Panc1 (cell line): Measurements from ENCODE around the gene KANSL1L. TPM values are rescaled to one million over a fixed set of nuclear protein-coding genes. Genes with fewer than 3 reads are reported as not detected.

ENCODE experiments used
- ATAC-seq: fragments of 200-7000 bp; cut with Tn5 transposase; 2 replicates; pipeline ENCODE4 v1.9.1; 2020; ENCODE audit warnings: mild to moderate bottlenecking, moderate library complexity
- BruUV-seq: library from RNA; stranded (reverse); fragments of 400-500 nt; replicated peaks from 2 replicates; lab custom pipeline; 2021; lab: Mats Ljungman, UMichigan
- CTCF ChIA-PET: fragments of 300-600 bp; sonication (Branson Sonifier 250); formaldehyde crosslinking; loops from one replicate; lab custom pipeline; 2022; ENCODE audit warnings: antibody characterized with exemption; lab: Charles Lee
- POLR2A ChIA-PET: fragments of 300-600 bp; sonication (Branson Sonifier 250); formaldehyde crosslinking; loops from one replicate; lab custom pipeline; 2022; ENCODE audit warnings: antibody characterized with exemption; lab: Charles Lee
- DNase-seq: peaks from one replicate; pipeline ENCODE4 v3.0.0-alpha.2; 2010; ENCODE audit warnings: low read depth, low spot score
- H3K27ac ChIP-seq: 2 replicates; pipeline ENCODE4 v1.5.1; 2011; ENCODE audit warnings: mild to moderate bottlenecking, low read length, inconsistent platforms
- H3K27me3 ChIP-seq: fragments of 200-500 bp; sonication (Bioruptor generic); 2 replicates; pipeline ENCODE4 v1.6.0; 2014; ENCODE audit warnings: low read length, inconsistent platforms; ENCODE audit not compliant: control insufficient read depth, insufficient read depth
- H3K36me3 ChIP-seq: fragments of 200-500 bp; sonication (Bioruptor generic); 2 replicates; pipeline ENCODE4 v1.5.1; 2014; ENCODE audit warnings: inconsistent platforms, mild to moderate bottlenecking, low read length, moderate library complexity; ENCODE audit not compliant: control insufficient read depth, insufficient read depth
- H3K4me1 ChIP-seq: 2 replicates; pipeline ENCODE4 v1.5.1; 2011; ENCODE audit warnings: inconsistent platforms, mild to moderate bottlenecking, low read length, moderate library complexity; ENCODE audit not compliant: control insufficient read depth, insufficient read depth
- H3K4me3 ChIP-seq, 2 experiments: 2 replicates each; pipeline ENCODE4 v1.5.1; 2011 to 2012; ENCODE audit warnings: low read depth in 2 of 2, low read length in 2 of 2, mild to moderate bottlenecking in 2 of 2, inconsistent platforms in 1 of 2, moderate library complexity in 1 of 2
- H3K9me3 ChIP-seq: fragments of 200-500 bp; sonication (Bioruptor generic); 2 replicates; pipeline ENCODE4 v1.5.1; 2014; ENCODE audit warnings: low read depth, mild to moderate bottlenecking, inconsistent platforms, low read length, moderate library complexity; ENCODE audit not compliant: control insufficient read depth, insufficient read depth
- CTCF ChIP-seq: fragments of 450-650 bp; IDR thresholded peaks from 2 replicates; pipeline ENCODE4 v1.5.1; 2017; ENCODE audit warnings: mild to moderate bottlenecking
- POLR2AphosphoS5 ChIP-seq: IDR thresholded peaks from 2 replicates; pipeline ENCODE4 v1.6.1; 2012; ENCODE audit warnings: mild to moderate bottlenecking, low read depth, low read length, moderate library complexity
- SIN3A ChIP-seq: IDR thresholded peaks from 2 replicates; pipeline ENCODE4 v1.6.1; 2012; ENCODE audit warnings: low read depth, mild to moderate bottlenecking, low read length, moderate library complexity, borderline replicate concordance; ENCODE audit not compliant: insufficient read depth
- TCF7L2 ChIP-seq: IDR thresholded peaks from 2 replicates; pipeline ENCODE4 v1.6.1; 2011; ENCODE audit warnings: mild to moderate bottlenecking, low read depth, low read length, inconsistent platforms
- in situ Hi-C: cut with HindIII; loops from 2 replicates; pipeline ENCODE4 v1.10.0; 2016; ENCODE audit warnings: low sequenced_read_pairs, low pct_unique_long_range_greater_than_20kb
- intact Hi-C: fragments of 100-400 bp; cut with micrococcal nuclease; formaldehyde crosslinking; loops from one replicate; pipeline ENCODE4 v1.10.0; 2022; ENCODE audit not compliant: unreplicated experiment
- total RNA-seq: library from RNA; stranded (reverse); gene quantifications from one replicate; pipeline ENCODE4 v1.2.1, GENCODE V29; 2021; ENCODE audit not compliant: unreplicated experiment
- TF ChIP-seq, protein P1 (sequence below), 2 experiments: IDR thresholded peaks; 2 replicates each; pipeline ENCODE4 v1.6.1; 2011 to 2012; ENCODE audit warnings: low read depth in 2 of 2, control low read depth in 1 of 2, low read length in 1 of 2, mild to moderate bottlenecking in 1 of 2, moderate library complexity in 1 of 2; ENCODE audit not compliant: insufficient read depth in 1 of 2

The KANSL1L gene
- total RNA-seq, 1 experiment from 2014 or later: 10.5 TPM

GRCh38 chr2:209988010-209988409 lies 183.2 kb downstream of the KANSL1L start:
- intact Hi-C loops: no loop called here
- DNase-seq (no peak), ATAC-seq (no peak)
- H3K4me1 ChIP-seq: no peaks in the 10 kb centered on the region
- no peak overlapping the region for H3K4me3 ChIP-seq
- peaks cover 6% of the 10 kb centered on the region; the same call in 1 of the 2 replicates for H3K27me3 ChIP-seq
- no peak overlapping the region for H3K27ac ChIP-seq
- no peaks in the 10 kb centered on the region for H3K9me3 ChIP-seq
- H3K36me3 ChIP-seq: no peaks in the 10 kb centered on the region
- TF ChIP-seq POLR2AphosphoS5 (no peak), TCF7L2 (no peak), SIN3A (no peak), CTCF (no peak)
- TF ChIP-seq, protein P1, sequence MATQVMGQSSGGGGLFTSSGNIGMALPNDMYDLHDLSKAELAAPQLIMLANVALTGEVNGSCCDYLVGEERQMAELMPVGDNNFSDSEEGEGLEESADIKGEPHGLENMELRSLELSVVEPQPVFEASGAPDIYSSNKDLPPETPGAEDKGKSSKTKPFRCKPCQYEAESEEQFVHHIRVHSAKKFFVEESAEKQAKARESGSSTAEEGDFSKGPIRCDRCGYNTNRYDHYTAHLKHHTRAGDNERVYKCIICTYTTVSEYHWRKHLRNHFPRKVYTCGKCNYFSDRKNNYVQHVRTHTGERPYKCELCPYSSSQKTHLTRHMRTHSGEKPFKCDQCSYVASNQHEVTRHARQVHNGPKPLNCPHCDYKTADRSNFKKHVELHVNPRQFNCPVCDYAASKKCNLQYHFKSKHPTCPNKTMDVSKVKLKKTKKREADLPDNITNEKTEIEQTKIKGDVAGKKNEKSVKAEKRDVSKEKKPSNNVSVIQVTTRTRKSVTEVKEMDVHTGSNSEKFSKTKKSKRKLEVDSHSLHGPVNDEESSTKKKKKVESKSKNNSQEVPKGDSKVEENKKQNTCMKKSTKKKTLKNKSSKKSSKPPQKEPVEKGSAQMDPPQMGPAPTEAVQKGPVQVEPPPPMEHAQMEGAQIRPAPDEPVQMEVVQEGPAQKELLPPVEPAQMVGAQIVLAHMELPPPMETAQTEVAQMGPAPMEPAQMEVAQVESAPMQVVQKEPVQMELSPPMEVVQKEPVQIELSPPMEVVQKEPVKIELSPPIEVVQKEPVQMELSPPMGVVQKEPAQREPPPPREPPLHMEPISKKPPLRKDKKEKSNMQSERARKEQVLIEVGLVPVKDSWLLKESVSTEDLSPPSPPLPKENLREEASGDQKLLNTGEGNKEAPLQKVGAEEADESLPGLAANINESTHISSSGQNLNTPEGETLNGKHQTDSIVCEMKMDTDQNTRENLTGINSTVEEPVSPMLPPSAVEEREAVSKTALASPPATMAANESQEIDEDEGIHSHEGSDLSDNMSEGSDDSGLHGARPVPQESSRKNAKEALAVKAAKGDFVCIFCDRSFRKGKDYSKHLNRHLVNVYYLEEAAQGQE (IDR thresholded peaks at IDR 0.05; ENCODE audit: insufficient read depth in 1 of 2, low read depth in 2 of 2, low read length in 1 of 2): no peak
- no TSS peak for BruUV-seq
- ChIA-PET POLR2A (no interaction called here), CTCF (no interaction called here)
- in situ Hi-C loops: no loop called here

- Histone ChIP-seq H3K4me1 (no peaks in the 10 kb centered on the region), H3K27me3 (peaks cover 7% of the 10 kb centered on the region; the same call in 1 of the 2 replicates), H3K4me3 (no peak overlapping the region), H3K27ac (no peak overlapping the region), H3K36me3 (no peaks in the 10 kb centered on the region), H3K9me3 (no peaks in the 10 kb centered on the region)
- ATAC-seq: no peak
- no peak for DNase-seq
- POLR2A ChIA-PET: no interaction called here
- TF ChIP-seq, protein P1 (IDR thresholded peaks at IDR 0.05; ENCODE audit: insufficient read depth in 1 of 2, low read depth in 2 of 2, low read length in 1 of 2): no peak
- TF ChIP-seq TCF7L2 (no peak), CTCF (no peak), POLR2AphosphoS5 (no peak), SIN3A (no peak)
- CTCF ChIA-PET: no interaction called here
- intact Hi-C loops (no loop called here), in situ Hi-C loops (no loop called here)
- no TSS peak for BruUV-seq
Observed at GRCh38 chr2:209986415-209986814, 184.8 kb downstream of the KANSL1L start.
